Adrenal gland (tissue), 5 donors: Measurements from ENCODE around the gene MTARC1.

Experiments
- CTCF ChIP-seq, 6 experiments: fragments of 450-650 bp in 4 of 6; fragments of 200-600 bp in 2 of 6; sonication (generic) in 1 of 6; IDR thresholded peaks; 1 replicate in 5 of 6; 2 replicates in 1 of 6; pipeline versions ENCODE4 v1.5.1 to v1.8.0; 2016 to 2021; ENCODE audit warnings: antibody characterized with exemption in 6 of 6, mild to moderate bottlenecking in 2 of 6, moderate library complexity in 1 of 6
- POLR2A ChIP-seq, 2 donors: fragments of 450-650 bp; IDR thresholded peaks; one replicate each; pipeline ENCODE4 v1.6.1; 2017; ENCODE audit warnings: antibody characterized with exemption in 2 of 2, mild to moderate bottlenecking in 2 of 2, moderate library complexity in 1 of 2
- donor health status: DM: no; HTN: no; CAD: no.

- TF ChIP-seq CTCF (IDR thresholded peaks at IDR 0.05) (no peak), POLR2A (IDR thresholded peaks at IDR 0.05) (no peak)
Observed at GRCh38 chr1:220807726-220808125, 21.0 kb downstream of the MTARC1 start.
